8988T (cell line): ENCODE results near the gene PLD5.
"Not testable (repeated sequence)": the region's sequence is repeated elsewhere in the genome, so short reads cannot be mapped to it uniquely, and the experiment has no call there.

Experiments
- DNase-seq: peaks from one replicate; pipeline ENCODE4 v3.0.0; 2011

The PLD5 gene

DNA sequence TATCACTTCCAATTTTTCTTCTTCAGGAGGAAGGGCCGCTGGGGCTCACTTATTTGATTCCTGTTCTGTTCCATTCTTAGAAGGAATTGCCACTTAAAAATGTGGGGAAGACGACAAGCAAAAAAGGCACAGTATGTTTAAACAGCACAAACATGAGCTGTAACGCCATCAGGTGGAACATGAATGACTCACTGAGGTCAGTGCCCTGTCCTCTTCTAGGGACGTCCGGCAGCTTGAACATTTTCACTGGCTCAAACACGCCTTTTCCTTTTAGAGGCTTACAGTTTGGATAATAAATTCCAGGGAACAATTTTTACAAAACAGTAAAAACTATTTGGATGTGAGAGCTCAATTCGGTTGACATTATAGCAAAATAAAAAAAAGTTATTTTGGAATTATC, 260.1 kb downstream of the PLD5 start:
- DNase-seq = not testable (repeated sequence)

DNA sequence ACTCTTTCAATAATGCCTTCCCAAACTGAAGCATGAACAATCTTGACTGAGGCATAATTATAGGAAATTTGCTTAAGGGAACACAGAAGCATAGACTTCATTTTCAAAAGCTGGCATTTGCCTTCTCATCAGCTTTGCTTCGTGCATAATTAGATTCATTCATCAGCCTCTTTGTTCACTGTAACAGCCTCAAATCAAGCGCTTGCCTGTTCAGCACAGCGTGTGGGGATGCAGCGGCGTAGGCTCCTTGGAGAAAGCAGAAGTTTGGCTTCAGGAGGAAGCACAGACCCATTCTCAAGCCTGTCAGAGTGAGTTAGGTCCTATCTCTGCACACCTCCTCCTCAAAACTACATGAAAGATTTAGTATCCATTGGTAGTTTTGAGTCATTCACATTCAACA, 279.2 kb downstream of the PLD5 start:
- no peak for DNase-seq

DNA sequence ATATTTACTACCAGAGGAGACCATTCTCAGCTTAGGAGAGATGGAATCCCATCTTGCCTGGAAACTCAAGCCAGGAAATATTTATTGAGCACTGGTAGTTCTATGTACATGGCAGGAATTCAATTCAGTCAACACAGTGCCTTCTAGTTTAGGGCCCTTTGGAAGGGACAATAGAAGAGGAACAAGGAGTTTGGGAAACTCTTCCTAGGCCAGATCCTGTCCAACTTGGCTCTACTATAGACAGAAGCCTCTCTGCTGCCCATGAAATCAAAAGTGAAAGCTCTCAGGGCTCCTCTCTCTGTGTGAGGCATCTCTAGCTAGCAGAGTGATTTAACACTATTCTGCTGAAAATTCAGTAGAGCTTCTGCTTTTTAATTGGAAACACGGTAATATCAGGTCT, 281.0 kb downstream of the PLD5 start:
- DNase-seq = no peak

DNA sequence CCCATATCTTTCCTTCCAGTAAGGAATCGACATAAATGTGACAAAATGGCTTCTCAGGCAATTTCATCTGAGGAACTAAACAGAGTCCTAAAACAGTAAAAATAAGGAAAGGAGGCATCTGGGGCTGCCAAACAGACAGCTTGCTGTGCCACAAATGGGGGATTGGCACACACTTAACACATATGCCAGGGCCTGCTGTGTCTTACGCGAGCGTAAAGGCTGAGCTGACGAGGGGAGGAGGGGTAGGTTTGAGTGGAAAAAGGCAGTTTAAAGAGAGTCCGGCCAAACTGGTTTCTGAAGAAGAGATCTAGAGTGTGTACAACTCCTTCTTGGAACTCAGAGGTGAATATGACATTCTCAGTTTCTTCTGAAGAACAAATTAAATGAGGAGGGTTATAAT, 281.5 kb downstream of the PLD5 start:
- no peak for DNase-seq

DNA sequence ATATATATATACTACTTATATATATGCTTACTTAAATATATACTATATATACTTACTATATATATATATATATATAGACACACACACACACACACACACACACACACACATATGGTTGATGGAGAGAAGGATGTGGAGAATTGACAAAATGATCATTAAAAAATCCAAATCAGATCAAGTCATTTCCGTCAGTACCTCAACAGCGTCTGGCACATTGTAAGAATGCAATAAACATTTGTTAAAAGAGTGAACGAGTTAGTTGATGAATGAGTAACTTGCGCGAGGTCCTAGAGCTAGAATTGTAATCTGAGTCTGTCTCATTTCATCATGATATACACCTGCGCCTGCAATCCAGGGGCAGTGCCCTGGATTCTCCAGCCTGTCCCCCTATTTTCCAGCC, 282.6 kb downstream of the PLD5 start:
- DNase-seq = no peak

DNA sequence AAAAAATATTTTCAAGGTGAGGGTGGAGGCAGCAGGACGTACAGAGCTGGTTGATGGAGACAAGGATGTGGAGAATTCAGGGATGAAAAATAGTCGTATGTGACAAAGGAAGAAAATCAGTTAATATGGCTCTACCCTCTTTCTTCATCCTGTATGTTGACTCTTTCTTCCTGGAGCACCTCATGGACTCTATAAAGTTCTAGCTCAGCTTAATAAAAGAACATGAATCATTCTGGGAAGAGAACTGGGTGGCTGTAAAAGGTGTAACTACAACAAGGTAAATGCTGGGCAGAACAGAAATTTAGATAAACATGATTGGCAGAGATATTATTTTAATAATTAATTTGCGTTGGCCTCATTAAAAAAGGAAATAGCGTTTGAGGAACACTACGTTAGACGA, 283.8 kb downstream of the PLD5 start:
- DNase-seq = no peak

DNA sequence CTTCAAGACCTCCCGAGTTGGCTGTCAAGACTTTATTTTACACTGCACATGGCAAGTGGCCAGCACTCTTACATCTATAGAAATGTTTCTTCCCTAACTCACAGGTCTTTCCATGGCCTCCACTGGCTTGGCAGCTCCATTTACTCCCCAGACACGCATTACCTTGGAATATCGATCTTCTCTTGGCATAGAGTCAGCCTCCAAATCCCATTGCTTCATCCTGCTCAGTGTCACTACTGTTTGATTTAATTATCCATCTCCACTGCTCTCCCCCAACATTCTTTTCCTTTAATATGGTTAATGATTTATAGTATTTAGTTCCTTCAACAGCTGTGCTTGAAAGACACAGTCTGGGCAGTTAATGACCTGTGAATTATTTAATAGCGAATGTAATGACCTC, 284.4 kb downstream of the PLD5 start:
- no peak for DNase-seq

DNA sequence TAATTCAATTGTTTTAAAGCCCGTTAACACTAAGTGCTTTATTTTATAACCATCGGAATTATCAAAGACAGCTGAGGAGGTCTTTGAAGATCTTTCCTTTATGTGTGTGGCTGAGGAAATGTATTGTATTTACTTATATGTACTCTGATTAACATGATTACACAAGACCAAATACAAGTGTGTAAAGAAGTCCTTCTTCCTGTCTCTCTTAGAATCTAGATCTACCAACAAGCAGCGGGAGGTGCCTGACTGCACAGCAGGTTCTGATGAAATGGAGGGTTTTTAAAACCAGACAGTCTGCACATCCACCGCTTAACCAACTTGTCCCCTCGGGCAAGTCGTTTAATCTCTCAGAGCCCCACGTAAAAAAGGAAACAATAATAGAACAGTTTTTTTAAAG, 285.1 kb downstream of the PLD5 start:
- DNase-seq = no peak

DNA sequence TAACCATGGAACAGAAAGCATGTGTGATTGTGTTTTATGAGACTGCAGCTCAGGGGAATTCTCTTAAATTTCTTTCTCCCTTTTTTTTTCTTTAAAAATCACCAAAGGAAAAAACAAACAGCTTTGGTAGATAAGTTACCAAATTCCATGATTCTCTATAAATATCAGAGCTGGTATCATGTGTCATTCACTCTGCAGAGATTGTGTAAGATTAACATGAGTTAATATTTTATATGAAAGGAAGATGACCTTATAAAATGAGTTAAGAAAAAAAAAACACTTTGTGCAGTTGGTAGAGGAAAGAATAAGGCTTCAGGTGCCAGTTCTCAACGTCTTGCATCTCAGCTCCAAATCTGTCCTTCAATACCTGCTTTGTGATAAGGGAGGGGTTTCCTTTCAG, 287.4 kb downstream of the PLD5 start:
- DNase-seq = no peak

DNA sequence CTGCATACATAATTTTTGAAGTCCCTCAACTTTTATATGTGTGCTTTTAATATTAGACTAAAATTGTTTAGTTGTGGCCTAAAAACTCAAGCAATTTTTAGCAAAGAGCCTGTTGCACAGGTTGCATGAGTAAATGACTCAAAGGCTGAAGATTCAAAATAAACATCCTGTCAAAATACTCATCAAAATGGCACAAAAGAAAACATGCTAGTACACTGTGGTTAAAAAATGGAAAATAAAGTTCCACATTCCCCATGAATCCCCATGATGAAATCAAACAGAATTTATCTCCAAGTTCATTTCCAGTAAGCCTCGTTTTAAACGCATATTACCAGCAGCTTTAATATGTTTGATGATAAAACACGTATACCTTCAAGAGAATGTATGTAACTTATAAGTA, 295.5 kb downstream of the PLD5 start:
- DNase-seq = no peak

DNA sequence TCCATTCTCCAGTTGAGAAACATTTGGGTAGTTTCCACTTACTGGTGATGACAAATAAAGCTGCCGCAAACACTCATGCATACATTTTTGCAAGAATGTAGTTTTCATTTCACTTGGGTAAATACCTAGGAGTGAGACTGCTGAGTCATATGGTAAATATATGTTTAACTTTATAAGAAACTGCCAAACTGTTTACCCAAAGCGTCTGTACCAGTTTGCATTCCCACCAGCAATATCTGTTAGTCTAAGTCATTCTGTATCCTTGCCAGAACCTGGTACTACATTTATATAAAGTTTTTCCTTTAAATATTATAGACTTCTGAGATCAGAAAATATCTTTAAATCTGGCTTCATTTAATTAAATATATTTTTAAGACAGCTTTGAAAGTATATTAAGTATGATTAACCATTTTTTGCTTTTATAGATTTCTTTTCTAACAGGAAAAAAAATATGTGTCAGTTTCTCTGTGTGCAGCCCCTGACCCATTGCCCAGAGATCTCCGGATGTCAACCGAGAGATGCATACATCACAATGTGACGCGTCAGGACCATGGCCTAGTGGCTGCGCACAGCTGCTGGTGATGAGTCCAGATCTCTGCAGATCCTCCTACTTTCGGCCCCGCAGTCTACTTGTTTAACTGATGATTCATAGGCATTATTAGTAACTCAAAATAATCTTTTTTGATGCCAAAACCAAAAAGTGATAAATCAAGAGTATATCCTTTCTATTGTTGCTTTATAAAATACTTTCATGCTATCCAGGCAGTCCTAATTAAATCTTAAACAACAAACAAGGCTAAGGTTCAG, 298.5 kb downstream of the PLD5 start:
- DNase-seq = no peak

DNA sequence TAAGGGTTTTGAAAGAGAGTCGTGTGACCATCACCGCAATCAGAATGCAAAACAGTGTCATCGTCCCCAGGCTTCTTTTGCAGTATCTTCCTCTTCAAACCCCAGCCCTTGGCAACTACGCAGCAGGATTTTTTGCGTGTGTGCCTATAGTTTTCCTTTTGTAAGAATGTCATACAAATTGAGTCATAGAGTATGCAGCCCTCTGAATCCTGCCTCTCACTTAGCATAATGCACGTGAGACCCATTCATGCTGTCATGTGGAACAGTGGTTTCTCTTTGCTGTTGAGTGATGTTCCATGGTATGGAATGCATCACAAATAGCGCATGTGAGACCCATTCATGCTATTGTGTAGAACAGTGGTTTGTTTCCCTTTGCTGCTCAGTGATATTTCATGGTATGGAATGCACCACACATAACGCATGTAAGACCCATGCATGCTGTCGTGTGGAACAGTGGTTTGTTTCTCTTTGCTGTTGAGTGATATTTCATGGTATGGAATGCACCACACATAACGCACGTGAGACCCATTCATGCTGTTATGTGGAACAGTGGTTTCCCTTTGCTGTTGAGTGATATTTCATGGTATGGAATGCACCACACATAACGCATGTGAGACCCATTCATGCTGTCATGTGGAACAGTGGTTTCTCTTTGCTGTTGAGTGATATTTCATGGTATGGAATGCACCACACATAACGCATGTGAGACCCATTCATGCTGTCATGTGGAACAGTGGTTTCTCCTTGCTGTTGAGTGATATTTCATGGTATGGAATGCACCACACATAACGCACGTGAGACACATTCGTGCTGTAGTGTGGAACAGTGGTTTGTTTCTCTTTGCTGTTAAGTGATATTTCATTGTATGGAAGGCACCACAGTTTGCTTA, 299.4 kb downstream of the PLD5 start:
- DNase-seq = not testable (repeated sequence)

DNA sequence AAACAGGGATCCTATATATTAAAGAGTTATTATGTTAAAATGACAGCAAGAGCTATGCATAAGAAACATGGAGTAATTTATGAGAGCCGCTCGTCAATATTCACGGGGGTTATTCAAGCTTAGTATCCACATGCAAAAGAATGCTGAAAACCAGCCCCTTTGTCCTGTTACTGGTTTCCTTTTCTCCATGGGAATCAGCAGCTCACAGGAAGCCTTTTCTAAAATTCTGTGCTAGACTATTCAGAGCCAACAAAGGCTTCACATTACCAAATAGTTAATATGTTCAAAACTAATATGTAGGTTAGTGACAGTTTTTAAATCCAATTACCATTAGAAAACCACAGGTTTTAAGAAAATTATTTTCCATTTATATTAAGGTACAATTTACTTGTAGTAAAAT, 300.0 kb downstream of the PLD5 start:
- no peak for DNase-seq

DNA sequence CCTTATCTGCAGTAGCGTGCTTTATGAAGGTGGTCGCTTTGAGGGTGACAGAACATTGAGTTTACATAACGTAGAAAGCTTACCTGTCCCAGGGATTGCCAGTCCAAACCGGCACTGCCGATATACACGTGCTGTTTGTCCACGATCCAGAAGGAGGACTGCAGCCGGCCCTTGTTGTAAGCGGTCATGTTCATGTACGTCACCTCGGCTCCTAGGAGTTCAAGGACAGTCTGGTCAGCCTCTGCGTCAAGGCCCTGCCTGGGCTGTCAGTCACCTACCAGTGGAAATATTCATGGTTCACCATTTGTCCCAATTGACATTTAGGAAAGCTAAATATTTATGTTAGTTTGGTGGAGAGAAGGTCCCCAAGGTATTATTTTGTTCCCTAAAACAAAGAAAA, 304.6 kb downstream of the PLD5 start:
- no peak for DNase-seq

DNA sequence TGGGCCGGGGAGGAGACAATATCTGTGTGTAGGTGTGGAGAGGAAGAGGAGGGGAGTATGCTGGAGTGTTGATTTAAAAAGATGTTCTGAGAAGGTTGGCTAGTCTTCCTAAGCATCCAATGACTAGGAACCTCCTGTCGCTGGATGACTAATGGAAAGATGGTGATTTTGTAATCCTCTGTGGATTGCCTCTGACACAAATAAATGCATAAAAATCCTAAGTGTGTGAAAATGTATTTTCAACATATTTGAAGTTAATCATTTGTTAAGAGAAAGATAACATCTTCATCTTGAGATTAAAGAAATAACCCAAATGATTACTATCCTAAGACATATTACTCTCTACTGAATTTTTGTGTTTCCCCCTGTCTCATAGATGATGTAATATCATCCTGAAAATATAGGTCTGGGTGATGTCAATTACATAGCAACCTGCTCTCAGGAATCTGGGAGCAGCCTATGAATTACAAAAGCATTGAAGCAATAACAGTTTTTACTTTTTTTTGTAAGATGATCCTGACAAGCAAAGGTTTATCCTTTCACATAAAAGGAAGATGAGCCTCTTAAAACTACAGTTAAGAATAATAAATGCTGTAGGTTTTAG, 305.1 kb downstream of the PLD5 start:
- no peak for DNase-seq

DNA sequence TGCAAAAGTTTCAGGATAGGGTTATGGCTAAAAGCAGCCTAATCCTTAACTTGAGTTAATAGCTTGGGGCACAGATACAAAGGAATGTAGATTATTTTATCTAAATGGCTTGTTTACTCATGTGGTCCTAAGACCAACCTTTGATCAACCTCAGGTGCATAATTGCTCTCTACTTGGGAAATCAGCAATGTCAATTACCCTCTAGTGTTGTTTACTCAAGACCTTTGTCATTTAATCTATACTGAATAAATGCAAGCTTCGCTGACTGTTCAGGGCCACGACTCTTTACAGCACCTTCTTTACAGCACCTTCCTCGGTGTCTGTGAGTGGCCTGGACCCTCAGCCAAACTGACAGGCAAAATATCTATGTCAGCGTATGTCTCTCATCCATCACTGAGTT, 308.1 kb downstream of the PLD5 start:
- DNase-seq = no peak

DNA sequence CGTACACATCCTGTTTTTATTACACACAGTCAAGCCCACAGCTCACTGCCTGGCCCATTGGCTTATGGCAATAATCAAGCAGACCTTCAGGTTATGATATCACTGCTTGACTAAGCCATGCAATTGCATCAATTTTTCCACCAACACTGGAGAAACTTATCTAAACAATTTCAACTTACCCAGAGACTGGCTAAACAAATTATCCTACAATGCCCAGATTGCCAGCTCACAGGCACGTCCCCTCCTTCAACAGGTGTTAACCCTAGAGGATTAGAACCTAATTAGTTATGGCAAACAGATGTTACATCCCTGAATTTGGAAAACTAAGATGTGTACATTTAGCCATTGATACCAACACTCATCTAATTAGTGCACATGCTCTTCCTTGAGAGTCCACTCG, 310.0 kb downstream of the PLD5 start:
- DNase-seq = not testable (repeated sequence)

DNA sequence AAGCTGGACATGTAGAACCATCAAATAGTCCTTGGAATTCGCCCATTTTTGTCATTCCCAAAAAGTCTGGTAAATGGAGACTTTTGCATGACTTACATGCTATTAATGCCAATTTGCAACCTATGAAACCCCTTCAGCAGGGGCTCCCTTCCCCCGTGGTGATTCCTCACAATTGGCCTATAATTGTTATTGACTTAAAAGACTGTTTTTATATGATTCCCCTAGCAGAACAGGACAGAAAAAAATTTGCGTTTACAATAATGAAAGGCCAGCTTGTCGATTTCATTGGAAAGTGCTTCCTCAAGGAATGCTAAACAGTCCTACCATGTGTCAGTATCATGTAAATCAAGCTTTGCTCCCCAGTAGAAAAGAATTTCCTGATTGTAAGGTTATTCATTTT, 311.5 kb downstream of the PLD5 start:
- not testable (repeated sequence) for DNase-seq

DNA sequence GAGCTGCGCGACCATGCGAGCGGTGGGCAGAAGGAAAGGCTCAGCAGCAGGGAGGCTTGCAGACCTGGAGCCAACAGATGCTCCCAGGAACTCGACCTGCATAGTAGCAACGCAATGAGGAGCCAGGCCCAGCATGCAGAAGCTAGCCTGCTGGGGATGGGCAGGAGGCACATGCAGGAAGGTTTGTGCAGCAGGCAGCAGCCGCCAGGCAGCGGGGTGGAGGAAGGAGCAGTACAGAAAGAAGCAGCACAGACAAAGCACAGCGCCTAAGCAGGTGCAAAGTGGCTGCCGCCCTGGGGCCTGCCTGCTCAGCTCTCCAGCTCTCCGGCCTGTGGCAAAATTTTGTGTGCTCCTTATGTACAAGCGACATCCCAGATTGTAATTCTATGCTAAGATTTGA, 312.1 kb downstream of the PLD5 start:
- no peak for DNase-seq

DNA sequence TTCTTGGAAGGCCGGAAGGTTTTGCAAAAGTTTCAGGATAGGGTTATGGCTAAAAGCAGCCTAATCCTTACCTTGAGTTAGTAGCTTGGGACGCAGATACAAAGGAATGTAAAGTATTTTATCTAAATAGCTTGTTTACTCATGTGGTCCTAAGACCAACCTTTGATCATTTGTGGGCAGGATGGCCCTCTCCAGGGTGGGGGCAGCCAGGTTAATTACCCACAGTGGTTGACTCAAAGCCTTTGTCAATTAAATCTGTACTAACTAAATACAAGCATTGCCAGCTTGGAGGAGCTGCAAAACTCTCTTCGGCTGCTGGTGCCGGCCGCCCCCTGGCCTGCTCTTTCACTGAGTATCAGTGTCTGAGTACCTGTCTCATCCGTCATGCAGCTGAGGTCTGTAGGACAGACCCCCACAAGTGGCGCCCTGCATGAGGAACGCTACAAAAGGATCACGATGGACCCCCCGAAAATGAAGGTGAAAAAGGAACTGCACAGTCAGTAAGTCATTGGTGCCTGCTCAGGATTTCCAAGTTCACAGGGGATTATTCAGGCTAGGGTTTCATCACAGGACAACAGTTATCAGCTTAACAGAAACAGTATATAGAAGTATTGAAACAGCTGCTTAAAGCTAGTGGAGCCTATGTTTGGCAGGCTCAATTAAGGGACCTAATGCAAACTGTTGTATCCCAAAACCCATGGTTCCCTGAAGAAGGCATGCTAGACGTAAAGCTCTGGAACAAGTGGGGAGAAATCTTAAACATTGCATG, 313.1 kb downstream of the PLD5 start:
- no peak for DNase-seq

DNA sequence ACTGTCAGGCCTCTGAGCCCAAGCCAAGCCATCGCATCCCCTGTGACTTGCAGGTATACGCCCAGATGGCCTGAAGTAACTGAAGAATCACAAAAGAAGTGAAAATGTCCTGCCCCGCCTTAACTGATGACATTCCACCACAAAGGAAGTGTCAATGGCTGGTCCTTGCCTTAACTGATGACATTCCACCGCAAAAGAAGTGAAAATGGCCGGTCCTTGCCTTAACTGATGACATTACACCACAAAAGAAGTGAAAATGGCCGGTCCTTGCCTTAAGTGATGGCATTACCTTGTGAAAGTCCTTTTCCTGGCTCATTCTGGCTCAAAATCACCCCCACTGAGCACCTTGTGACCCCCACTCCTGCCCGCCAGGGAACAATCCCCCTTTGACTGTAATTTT, 314.2 kb downstream of the PLD5 start:
- not testable (repeated sequence) for DNase-seq

DNA sequence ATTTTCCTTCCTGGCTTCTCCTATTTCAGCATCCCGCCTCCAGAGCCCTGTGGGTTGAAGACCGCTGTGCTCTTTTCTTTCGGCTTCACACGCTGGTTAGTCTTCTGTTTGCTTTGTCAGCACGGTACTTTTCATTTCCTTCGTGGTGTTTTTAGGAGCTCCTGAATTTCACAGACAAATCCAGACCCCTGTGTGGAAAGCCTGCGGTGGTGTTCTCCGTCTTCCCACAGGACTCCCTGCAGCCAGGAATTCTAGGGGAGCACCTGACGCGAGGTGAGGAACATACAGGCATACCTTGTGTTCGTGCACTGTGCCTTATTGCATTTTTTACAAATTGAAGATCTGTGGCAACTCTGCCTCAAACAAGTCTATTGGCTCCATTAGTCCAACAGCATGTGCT, 315.4 kb downstream of the PLD5 start:
- no peak for DNase-seq

DNA sequence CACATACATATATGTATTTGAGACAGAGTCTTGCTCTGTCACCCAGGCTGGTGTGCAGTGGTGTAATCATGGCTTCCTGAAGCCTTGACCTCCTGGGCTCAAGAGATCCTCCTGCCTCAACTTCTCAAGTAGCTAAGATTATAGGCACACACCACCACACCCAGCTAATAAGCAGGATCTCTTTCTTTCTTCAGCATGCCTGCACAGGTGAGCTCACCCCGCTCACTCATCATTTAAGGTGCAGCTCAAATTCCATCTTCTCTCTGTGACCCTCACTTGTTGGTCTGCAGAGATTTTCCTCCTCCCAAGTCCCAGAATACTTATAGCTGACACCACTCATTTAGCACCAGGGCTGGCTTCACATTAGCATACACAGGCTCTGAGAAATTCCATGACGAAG, 316.5 kb downstream of the PLD5 start:
- no peak for DNase-seq
